Natural killer cell treated with Interleukin-12 subunit alpha and Interleukin-12 subunit beta and Interleukin-15 and Interleukin-18, amount 100 ng/mL, for 72 hours (primary cell): Measurements from ENCODE around the gene CHD5. TPM values are rescaled to one million over a fixed set of nuclear protein-coding genes. Genes with fewer than 3 reads are reported as not detected.
A peak's percentile ranks its signal among the peaks of the same experiment; 100 is the strongest.

Experiments
- ATAC-seq, 2 donors: fragments of 150-1000 bp; cut with Tn5 transposase in 1 of 2; sonication (Bioruptor Pico), chemical (Tn5 transposase) in 1 of 2; 2 replicates each; pipeline ENCODE4 v1.10.0; 2021
- DNase-seq: peaks from one replicate; pipeline ENCODE4 v3.0.0; 2022; ENCODE audit warnings: low spot score
- H3K27ac Mint-ChIP-seq, 2 donors: 1 replicate in 1 of 2; 2 replicates in 1 of 2; pipeline ENCODE4 v1.8.0; 2022; ENCODE audit warnings: mixed read lengths in 2 of 2, mild to moderate bottlenecking in 1 of 2, moderate library complexity in 1 of 2
- H3K27me3 Mint-ChIP-seq, 2 donors: 1 replicate in 1 of 2; 2 replicates in 1 of 2; pipeline ENCODE4 v1.8.0; 2022; ENCODE audit warnings: mixed read lengths in 2 of 2
- H3K36me3 Mint-ChIP-seq: one replicate; pipeline ENCODE4 v1.8.0; 2022; ENCODE audit warnings: mixed read lengths
- H3K4me1 Mint-ChIP-seq, 2 donors: 1 replicate in 1 of 2; 2 replicates in 1 of 2; pipeline ENCODE4 v1.8.0; 2022; ENCODE audit warnings: low read depth in 2 of 2, mixed read lengths in 2 of 2, mild to moderate bottlenecking in 1 of 2
- H3K4me3 Mint-ChIP-seq: one replicate; pipeline ENCODE4 v1.8.0; 2022; ENCODE audit warnings: mixed read lengths
- H3K9me3 Mint-ChIP-seq: 2 replicates; pipeline ENCODE4 v1.8.0; 2022; ENCODE audit warnings: mixed read lengths
- total RNA-seq, 2 donors: library from RNA; stranded (reverse); gene quantifications; one replicate each; pipeline ENCODE4 v1.2.3, GENCODE V29; 2022

CHD5 gene
- total RNA-seq, 2 donors from 2014 or later, result 0.31 to 0.78 TPM

DNA sequence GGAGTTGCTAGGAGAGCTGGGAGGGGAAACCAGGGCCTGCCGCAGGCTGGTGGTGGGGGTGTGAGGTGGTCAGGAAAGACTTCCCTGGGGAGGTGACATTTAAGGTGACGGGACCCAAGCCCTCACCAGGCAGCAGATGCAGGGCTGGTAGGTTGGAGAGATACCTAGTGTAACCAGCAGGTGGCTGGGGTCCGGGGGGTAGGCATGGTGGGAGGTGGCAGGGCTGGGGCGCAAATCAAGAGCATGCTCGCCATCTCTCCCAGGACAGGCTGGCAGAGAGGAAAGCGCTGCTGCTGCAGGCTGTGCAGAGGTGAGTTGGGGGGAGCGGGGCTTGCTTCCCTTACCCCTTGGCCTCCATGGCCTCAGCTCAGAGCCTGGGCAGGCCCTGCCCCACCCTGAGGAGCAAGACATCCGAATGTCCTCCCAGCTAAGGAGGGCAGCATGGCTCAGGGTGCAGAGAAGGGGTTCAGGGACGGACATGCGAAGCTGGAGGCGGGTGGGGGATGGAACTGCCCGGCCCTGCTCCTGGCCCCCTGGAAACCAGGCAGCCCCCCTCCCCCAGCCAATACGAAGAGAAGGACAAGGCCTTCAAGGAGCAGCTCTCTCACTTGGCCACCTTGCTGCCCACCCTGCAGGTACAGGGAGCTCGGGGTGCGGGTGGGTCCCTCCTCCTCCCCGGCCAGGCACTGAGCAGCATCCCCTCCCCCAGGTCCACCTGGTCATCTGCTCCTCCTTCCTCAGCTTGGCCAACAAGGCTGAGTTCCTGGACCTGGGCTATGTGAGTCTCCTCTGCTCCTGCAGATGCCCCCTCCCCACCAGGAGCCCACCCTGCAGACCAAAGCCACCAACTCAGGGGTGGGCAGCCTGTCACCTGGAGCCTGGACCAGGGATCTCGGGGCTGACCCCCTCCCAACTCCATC, 29.8 kb upstream of the CHD5 start:
- Mint-ChIP-seq H3K9me3 (no peaks in the 10 kb centered on the region), H3K4me3 (no peak overlapping the region), H3K36me3 (no peaks in the 10 kb centered on the region), H3K27ac (no peak overlapping the region), H3K4me1 (peaks cover 0 to 3% of the 10 kb centered on the region in 2 donors), H3K27me3 (peaks cover 0 to 8% of the 10 kb centered on the region in 2 donors)
- ATAC-seq (no peak), DNase-seq (no peak)

DNA sequence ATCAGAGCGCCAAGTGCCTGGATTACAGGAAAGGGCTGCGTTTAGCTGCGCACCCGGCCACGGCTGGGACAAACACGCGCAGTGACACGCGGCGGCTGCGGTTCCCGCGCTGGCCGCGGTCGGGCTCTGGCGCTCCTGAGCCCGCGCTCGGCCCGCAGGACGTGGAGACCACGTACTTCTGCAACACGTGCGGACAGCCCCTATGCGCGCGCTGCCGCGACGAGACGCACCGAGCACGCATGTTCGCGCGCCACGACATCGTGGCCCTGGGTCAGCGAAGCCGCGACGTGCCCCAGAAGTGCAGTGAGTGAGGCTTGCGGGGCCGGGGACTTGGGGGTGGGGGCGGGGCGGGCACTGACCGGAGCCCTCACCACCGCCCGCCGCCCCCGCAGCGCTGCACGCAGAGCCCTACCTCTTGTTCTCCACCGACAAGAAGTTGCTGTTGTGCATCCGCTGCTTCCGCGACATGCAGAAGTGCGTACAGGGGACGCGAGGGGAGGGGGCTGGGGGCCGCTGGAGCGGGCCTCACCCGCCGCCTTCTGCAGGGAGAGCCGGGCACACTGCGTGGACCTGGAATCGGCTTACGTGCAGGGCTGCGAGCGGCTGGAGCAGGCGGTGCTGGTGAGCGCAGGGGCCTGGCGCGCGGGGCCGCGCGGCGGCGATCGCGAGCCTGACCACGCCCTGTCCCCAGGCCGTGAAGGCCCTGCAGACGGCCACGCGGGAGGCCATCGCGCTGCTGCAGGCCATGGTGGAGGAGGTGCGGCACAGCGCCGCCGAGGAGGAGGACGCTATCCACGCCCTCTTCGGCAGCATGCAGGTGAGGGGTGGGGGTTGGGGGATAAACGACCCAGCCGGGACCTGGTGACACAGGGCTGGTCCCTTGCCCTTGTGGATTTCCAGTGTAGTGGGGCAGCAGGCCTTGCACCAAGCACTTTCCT, 28.9 kb upstream of the CHD5 start:
- H3K9me3 Mint-ChIP-seq, result no peaks in the 10 kb centered on the region
- no peak for DNase-seq
- H3K4me1 Mint-ChIP-seq, result peaks cover 0 to 3% of the 10 kb centered on the region in 2 donors
- H3K4me3 Mint-ChIP-seq, result no peak overlapping the region
- peak; percentile 47 to 71 for ATAC-seq
- H3K27ac Mint-ChIP-seq, result no peak overlapping the region
- H3K36me3 Mint-ChIP-seq, result no peaks in the 10 kb centered on the region
- peaks cover 0 to 6% of the 10 kb centered on the region in 2 donors for H3K27me3 Mint-ChIP-seq

DNA sequence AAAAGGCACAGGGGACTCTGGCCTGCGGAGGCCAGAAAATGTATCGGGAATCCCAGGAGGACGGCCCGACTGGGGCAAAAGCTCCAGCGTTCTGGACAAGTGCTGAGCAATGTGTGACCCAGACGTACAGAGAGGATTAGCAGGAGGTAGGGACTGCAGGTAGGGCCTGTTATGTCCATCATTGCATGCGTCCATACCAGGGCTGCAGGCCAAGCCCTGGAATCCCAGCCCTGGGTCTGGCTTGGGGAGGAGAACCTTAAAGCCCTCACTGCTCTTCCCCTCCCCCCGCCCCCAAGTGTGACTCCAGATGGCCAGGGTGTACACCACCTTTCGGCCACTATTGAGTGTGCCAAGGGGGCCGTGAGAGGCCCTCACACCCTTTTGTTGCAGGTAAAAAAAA, 27.8 kb upstream of the CHD5 start:
- Mint-ChIP-seq H3K36me3 (no peaks in the 10 kb centered on the region), H3K27me3 (peaks cover 0 to 6% of the 10 kb centered on the region in 2 donors), H3K27ac (no peak overlapping the region), H3K9me3 (no peaks in the 10 kb centered on the region), H3K4me1 (peaks cover 0 to 3% of the 10 kb centered on the region in 2 donors), H3K4me3 (no peak overlapping the region)
- no peak for DNase-seq
- no peak for ATAC-seq

DNA sequence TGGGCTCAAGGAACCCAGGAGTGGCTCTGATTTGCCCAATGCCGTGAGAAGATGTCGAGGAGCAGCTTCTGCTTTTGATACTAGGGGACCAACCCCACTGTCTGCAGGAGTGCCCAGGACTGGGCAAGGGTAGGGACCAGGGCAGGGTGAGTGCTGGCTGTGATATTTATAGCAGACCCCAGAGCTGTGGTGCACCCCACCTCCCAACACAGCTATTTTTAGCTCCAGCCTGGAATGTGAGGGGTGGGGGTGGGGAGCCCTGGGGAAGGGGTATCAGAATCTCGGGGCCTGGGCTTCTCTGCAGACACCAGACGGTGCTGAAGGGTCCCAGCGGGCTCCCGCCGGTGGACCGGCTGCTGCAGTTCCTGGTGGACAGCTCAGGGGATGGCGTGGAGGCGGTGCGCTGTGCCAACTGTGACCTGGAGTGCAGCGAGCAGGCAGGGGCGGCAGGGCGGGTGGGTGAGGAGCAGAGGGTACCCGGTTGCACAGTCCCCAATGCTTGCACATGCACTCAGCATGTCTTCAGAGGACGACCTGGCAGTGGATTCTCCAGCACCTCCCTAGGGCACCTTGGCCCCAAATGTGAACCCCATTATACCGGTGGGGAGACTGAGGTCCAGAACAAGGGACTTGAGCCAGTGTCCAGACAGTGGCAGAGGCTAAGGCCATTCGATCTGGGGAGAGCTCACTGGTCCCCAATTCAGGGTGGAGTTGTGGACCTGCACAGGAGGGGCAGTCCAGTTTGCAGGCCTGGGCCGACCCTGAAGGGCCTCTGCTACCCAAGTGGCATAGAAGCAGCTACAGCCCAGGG, 27.2 kb upstream of the CHD5 start:
- no peak overlapping the region for H3K27ac Mint-ChIP-seq
- DNase-seq, result no peak
- H3K4me3 Mint-ChIP-seq, result peak overlapping the region; percentile 55
- peaks cover 0 to 3% of the 10 kb centered on the region in 2 donors for H3K4me1 Mint-ChIP-seq
- peaks cover 0 to 6% of the 10 kb centered on the region in 2 donors for H3K27me3 Mint-ChIP-seq
- H3K36me3 Mint-ChIP-seq, result no peaks in the 10 kb centered on the region
- H3K9me3 Mint-ChIP-seq, result no peaks in the 10 kb centered on the region
- ATAC-seq, result no peak

- H3K9me3 Mint-ChIP-seq, result no peaks in the 10 kb centered on the region
- H3K27ac Mint-ChIP-seq, result no peak overlapping the region
- H3K4me1 Mint-ChIP-seq, result peaks cover 0 to 3% of the 10 kb centered on the region in 2 donors
- ATAC-seq (no peak), DNase-seq (no peak)
- no peaks in the 10 kb centered on the region for H3K36me3 Mint-ChIP-seq
- peak overlapping the region; percentile 55 for H3K4me3 Mint-ChIP-seq
- peaks cover 0 to 6% of the 10 kb centered on the region in 2 donors for H3K27me3 Mint-ChIP-seq
Measured at GRCh38 chr1:6206520-6206855, 26.4 kb upstream of the CHD5 start.

DNA sequence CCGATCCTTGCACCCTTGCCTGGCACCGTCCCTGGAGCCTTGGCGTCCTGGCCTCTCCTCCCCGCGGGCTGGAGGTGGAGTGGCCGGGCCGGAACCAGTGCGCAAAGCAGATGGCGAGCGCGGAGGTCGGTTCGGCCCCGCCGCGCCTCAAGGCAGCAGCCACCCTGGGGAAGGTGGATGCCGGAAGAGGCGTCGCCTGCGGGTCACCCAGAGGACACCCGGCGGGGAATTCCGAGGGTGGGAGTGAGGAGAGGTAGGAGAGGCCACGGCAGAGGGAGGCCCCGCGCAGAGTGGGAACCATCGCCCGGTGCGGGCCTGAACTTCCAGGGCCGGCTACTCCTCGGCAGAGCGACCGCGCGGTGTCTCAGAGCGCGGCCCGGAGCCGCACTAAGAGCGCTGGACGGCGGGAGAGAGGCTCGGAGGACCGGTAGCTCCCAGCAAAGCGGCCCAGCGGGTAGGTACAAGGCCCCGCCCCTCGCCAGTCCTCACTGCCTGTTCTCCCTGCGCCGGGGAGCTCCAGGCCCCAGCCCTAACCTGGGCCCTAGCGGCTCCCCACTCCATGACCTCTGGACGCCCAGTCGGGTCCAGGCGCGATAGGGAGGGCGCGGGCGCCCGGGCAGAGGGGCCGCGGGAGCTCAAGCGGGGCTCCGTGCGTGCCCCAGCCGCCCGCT, 25.9 kb upstream of the CHD5 start, which contains the start of gene RNF207:
RNF207 (plus strand) TSS at position 271 of the 671 bp plus-strand sequence. CDS start 417 bp downstream, outside the sequence.
- Mint-ChIP-seq H3K4me3 (peak within 1 kb of the TSS; percentile 55), H3K27me3 (peaks cover 0 to 6% of the 10 kb centered on the region in 2 donors), H3K36me3 (no peaks in the 10 kb centered on the region), H3K9me3 (no peaks in the 10 kb centered on the region), H3K4me1 (peaks cover 1 to 3% of the 10 kb centered on the region in 2 donors), H3K27ac (no peak within 1 kb of the TSS)
- peak; percentile 71 for DNase-seq
- peak; percentile 78 to 85 for ATAC-seq

GRCh38 chr1:6202256-6202655, 22.1 kb upstream of the CHD5 start:
- Mint-ChIP-seq H3K4me1 (peaks cover 27 to 33% of the 10 kb centered on the region in 2 donors), H3K27ac (peak overlapping the region in 1 of 2 donors; percentile 61), H3K9me3 (no peaks in the 10 kb centered on the region), H3K36me3 (peaks cover 16% of the 10 kb centered on the region), H3K27me3 (peaks cover 0 to 3% of the 10 kb centered on the region in 2 donors), H3K4me3 (peak overlapping the region; percentile 96)
- no peak for ATAC-seq
- no peak for DNase-seq

- Mint-ChIP-seq H3K4me1 (peaks cover 34 to 45% of the 10 kb centered on the region in 2 donors), H3K9me3 (no peaks in the 10 kb centered on the region), H3K36me3 (peaks cover 27% of the 10 kb centered on the region), H3K27me3 (no peaks in the 10 kb centered on the region), H3K27ac (peak overlapping the region; percentile 83 to 85), H3K4me3 (peak overlapping the region; percentile 96)
- DNase-seq, result no peak
- no peak for ATAC-seq
Measured at GRCh38 chr1:6200188-6200809, 20.2 kb upstream of the CHD5 start.

DNA sequence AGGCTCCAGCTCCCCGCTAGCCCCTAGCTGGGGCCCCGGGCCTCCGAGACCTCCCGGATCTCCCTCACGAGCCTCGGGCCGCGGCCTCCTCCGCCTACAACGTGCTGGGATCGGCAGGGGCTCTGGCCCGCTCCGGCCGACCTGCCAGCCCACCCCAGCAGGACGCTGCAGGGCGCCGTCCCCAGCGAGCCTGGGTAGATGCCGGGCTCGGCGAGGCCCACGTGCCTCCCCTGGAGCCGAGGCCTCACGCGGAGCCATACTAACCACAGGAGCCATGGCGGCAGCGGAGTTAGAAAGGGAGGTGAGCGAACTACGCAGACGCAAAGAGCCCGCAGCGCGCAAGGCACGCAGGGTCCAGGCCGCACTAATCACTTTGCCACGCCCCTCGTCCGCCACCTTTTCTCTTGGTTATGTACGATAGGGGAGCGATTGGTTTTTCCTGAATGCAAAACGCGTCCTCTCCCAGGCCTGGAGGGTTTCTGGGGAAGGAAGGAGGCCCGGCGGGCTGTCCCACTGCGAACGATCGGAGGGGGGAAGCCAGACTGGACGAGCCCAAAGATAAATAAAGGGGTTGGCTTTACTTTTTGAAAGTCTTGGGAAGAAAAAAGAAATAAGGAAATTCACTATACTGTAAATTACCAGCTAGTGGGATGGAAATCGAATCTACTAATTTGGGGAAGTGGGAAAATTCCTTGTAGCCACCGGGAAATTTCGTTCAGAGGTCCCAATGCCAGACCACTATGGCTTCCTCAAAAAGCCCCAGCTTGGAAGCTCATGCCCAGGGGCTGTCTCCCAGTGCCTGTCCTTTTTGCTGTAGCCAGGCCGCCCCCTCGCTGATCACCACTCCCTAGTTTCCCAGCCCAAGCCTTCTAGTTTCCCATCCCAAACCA, 19.4 kb upstream of the CHD5 start, which contains the start of gene RPL22:
RPL22 (minus strand) TSS at position 298 of the 890 bp plus-strand sequence; CDS start at position 276, 22 bp downstream.
- no peaks in the 10 kb centered on the region for H3K9me3 Mint-ChIP-seq

DNA sequence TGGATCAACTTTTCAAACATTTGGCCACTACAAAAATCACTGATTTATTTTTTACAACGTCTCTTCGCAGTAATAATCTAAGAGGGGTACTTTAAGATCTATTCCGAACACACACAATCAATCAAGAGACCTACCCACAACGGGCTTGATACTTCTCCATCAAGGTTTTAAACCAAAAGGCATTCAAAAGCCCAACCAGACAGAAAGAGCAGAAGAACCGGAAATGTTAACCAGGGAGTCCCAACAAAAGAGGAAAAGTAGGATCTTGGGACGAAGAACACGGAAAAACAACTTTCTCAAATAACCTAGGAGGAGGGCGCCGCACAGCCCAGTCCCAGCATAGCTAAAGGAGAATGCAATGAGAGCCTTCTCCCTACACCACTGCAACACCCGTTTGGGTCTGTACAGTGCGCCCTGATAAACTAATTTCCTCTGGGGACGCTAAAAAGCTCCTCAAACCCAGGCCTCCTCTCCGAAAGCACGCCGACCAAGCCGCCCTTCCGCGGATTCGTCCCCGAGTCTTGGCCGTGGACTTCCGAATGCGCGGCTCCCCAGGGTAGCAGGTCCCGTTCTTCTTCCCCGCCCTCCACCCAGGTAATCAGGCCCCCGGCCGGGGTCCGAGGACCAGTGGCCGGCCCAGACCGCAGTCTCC, 18.7 kb upstream of the CHD5 start:
- Mint-ChIP-seq H3K4me3 (peak overlapping the region; percentile 96), H3K36me3 (peaks cover 27% of the 10 kb centered on the region), H3K9me3 (no peaks in the 10 kb centered on the region), H3K27me3 (no peaks in the 10 kb centered on the region), H3K4me1 (peaks cover 34 to 45% of the 10 kb centered on the region in 2 donors), H3K27ac (peak overlapping the region; percentile 83 to 85)
- ATAC-seq (peak; percentile 28 to 48), DNase-seq (no peak)

More for the DNA sequence above, 19.4 kb upstream of the CHD5 start, which contains the start of gene RPL22:
- H3K36me3 Mint-ChIP-seq, result peaks cover 27% of the 10 kb centered on the region
- H3K4me1 Mint-ChIP-seq, result peaks cover 34 to 45% of the 10 kb centered on the region in 2 donors
- H3K27me3 Mint-ChIP-seq, result no peaks in the 10 kb centered on the region
- ATAC-seq (peak; percentile 99), DNase-seq (peak; percentile 98)
- peak within 1 kb of the TSS; percentile 83 to 85 for H3K27ac Mint-ChIP-seq
- H3K4me3 Mint-ChIP-seq, result peak within 1 kb of the TSS; percentile 96
